H9 (cell line): ENCODE data around the gene ARID1B. TPM values are rescaled to one million over a fixed set of nuclear protein-coding genes. Genes with fewer than 3 reads are reported as not detected.

Source experiments
- DNase-seq: peaks from one replicate; pipeline ENCODE4 v3.0.0-alpha.2; 2017
- H2AFZ ChIP-seq: one replicate; pipeline ENCODE4 v1.6.1; 2013; ENCODE audit warnings: mild to moderate bottlenecking, low read length, control low read depth, moderate library complexity
- H2AK5ac ChIP-seq: 2 replicates; pipeline ENCODE4 v1.6.1; 2013; ENCODE audit warnings: low read length, control low read depth, mixed read lengths; ENCODE audit not compliant: insufficient read length
- H2BK120ac ChIP-seq: one replicate; pipeline ENCODE4 v1.6.1; 2013; ENCODE audit warnings: low read depth, mild to moderate bottlenecking, low read length, control low read depth, inconsistent platforms; ENCODE audit not compliant: poor library complexity, severe bottlenecking
- H2BK12ac ChIP-seq: 2 replicates; pipeline ENCODE4 v1.6.1; 2013; ENCODE audit warnings: low read length, control low read depth, mixed read lengths, low read depth; ENCODE audit not compliant: insufficient read length
- H2BK15ac ChIP-seq: 2 replicates; pipeline ENCODE4 v1.6.1; 2013; ENCODE audit warnings: low read depth, low read length, control low read depth
- H2BK20ac ChIP-seq: one replicate; pipeline ENCODE4 v1.6.1; 2013; ENCODE audit warnings: low read depth, mild to moderate bottlenecking, low read length, control low read depth, inconsistent platforms; ENCODE audit not compliant: poor library complexity, severe bottlenecking
- H2BK5ac ChIP-seq: 2 replicates; pipeline ENCODE4 v1.6.1; 2013; ENCODE audit warnings: low read length, control low read depth, mixed read lengths; ENCODE audit not compliant: insufficient read length
- H3K14ac ChIP-seq: 2 replicates; pipeline ENCODE4 v1.6.1; 2013; ENCODE audit warnings: low read length, control low read depth; ENCODE audit not compliant: insufficient read depth
- H3K18ac ChIP-seq: 2 replicates; pipeline ENCODE4 v1.6.1; 2013; ENCODE audit warnings: low read depth, mild to moderate bottlenecking, mixed read lengths, low read length, control low read depth; ENCODE audit not compliant: insufficient read length
- H3K23ac ChIP-seq: 2 replicates; pipeline ENCODE4 v1.6.1; 2013; ENCODE audit warnings: low read length, control low read depth, mixed read lengths, low read depth; ENCODE audit not compliant: insufficient read length
- H3K23me2 ChIP-seq: 2 replicates; pipeline ENCODE4 v1.6.1; 2013; ENCODE audit warnings: low read depth, mild to moderate bottlenecking, mixed read lengths, low read length, control low read depth; ENCODE audit not compliant: insufficient read length, poor library complexity, severe bottlenecking
- H3K27ac ChIP-seq: 2 replicates; pipeline ENCODE4 v1.5.1; 2013; ENCODE audit warnings: low read length, control low read depth, mixed read lengths, low read depth; ENCODE audit not compliant: insufficient read length
- H3K27me3 ChIP-seq: 2 replicates; pipeline ENCODE4 v1.6.1; 2013; ENCODE audit warnings: low read length, control low read depth, inconsistent platforms; ENCODE audit not compliant: insufficient read depth
- H3K4ac ChIP-seq: 2 replicates; pipeline ENCODE4 v1.6.1; 2013; ENCODE audit warnings: low read depth, mild to moderate bottlenecking, control low read depth, inconsistent platforms, low read length, moderate library complexity
- H3K4me1 ChIP-seq: 2 replicates; pipeline ENCODE4 v1.6.1; 2013; ENCODE audit warnings: low read length, control low read depth, inconsistent platforms; ENCODE audit not compliant: insufficient read depth
- H3K4me2 ChIP-seq: 2 replicates; pipeline ENCODE4 v1.6.1; 2013; ENCODE audit warnings: low read length, control low read depth, mixed read lengths; ENCODE audit not compliant: insufficient read length, insufficient read depth
- H3K56ac ChIP-seq: 2 replicates; pipeline ENCODE4 v1.6.1; 2013; ENCODE audit warnings: low read depth, mild to moderate bottlenecking, mixed read lengths, low read length, control low read depth; ENCODE audit not compliant: insufficient read length
- H3K79me1 ChIP-seq: 2 replicates; pipeline ENCODE4 v1.6.1; 2013; ENCODE audit warnings: low read depth, mild to moderate bottlenecking, moderate library complexity, low read length, control low read depth, inconsistent platforms; ENCODE audit not compliant: insufficient read depth, poor library complexity, severe bottlenecking
- H3K79me2 ChIP-seq: 2 replicates; pipeline ENCODE4 v1.6.1; 2013; ENCODE audit warnings: low read length, control low read depth, inconsistent platforms; ENCODE audit not compliant: insufficient read depth
- H3K9ac ChIP-seq: 2 replicates; pipeline ENCODE4 v1.6.1; 2013; ENCODE audit warnings: low read length, control low read depth, mixed read lengths; ENCODE audit not compliant: insufficient read length; ENCODE audit errors: extremely low read depth
- H3K9me3 ChIP-seq: one replicate; pipeline ENCODE4 v1.6.1; 2013; ENCODE audit warnings: low read depth, low read length, inconsistent platforms; ENCODE audit not compliant: control insufficient read depth
- H3T11ph ChIP-seq: one replicate; pipeline ENCODE4 v1.6.1; 2013; ENCODE audit warnings: mild to moderate bottlenecking, low read length, control low read depth, inconsistent platforms
- H4K20me1 ChIP-seq: one replicate; pipeline ENCODE4 v1.6.1; 2013; ENCODE audit not compliant: control insufficient read depth, insufficient read length, insufficient read depth
- H4K5ac ChIP-seq: 2 replicates; pipeline ENCODE4 v1.6.1; 2013; ENCODE audit warnings: low read depth, mild to moderate bottlenecking, mixed read lengths, low read length, control low read depth; ENCODE audit not compliant: insufficient read length
- H4K8ac ChIP-seq: replicated peaks from 2 replicates; pipeline ENCODE4 v1.6.1; 2013; ENCODE audit warnings: low read length, control low read depth, mixed read lengths, low read depth; ENCODE audit not compliant: insufficient read length
- H4K91ac ChIP-seq: 2 replicates; pipeline ENCODE4 v1.6.1; 2013; ENCODE audit warnings: low read depth, mild to moderate bottlenecking, moderate library complexity, mixed read lengths, low read length, control low read depth; ENCODE audit not compliant: insufficient read length
- H3K27ac Mint-ChIP-seq, 3 experiments: 2 replicates in 2 of 3; 3 replicates in 1 of 3; pipeline ENCODE4 v1.8.0; 2020 to 2021; ENCODE audit warnings: mixed read lengths in 3 of 3, mild to moderate bottlenecking in 1 of 3, moderate library complexity in 1 of 3
- H3K27me3 Mint-ChIP-seq: 2 replicates; pipeline ENCODE4 v1.8.0; 2021; ENCODE audit warnings: low read depth, mild to moderate bottlenecking, moderate library complexity, mixed read lengths
- H3K36me3 Mint-ChIP-seq, 3 experiments: 2 replicates in 2 of 3; 3 replicates in 1 of 3; pipeline ENCODE4 v1.8.0; 2020 to 2021; ENCODE audit warnings: low read depth in 3 of 3, mixed read lengths in 3 of 3; ENCODE audit not compliant: insufficient read depth in 1 of 3
- H3K4me1 Mint-ChIP-seq, 2 experiments: 2 replicates each; pipeline ENCODE4 v1.8.0; 2020; ENCODE audit warnings: mixed read lengths in 2 of 2
- H3K4me3 Mint-ChIP-seq, 2 experiments: 2 replicates in 1 of 2; 3 replicates in 1 of 2; pipeline ENCODE4 v1.8.0; 2020 to 2021; ENCODE audit warnings: mild to moderate bottlenecking in 2 of 2, mixed read lengths in 2 of 2, moderate library complexity in 1 of 2
- H3K9me3 Mint-ChIP-seq, 2 experiments: 2 replicates in 1 of 2; 3 replicates in 1 of 2; pipeline ENCODE4 v1.8.0; 2020; ENCODE audit warnings: mild to moderate bottlenecking in 2 of 2, mixed read lengths in 2 of 2, moderate library complexity in 1 of 2
- CTCF ChIP-seq: fragments of 200-600 bp; sonication (generic); conservative IDR thresholded peaks from 3 replicates; pipeline ENCODE4 v1.8.0; 2021; ENCODE audit warnings: antibody characterized with exemption, mild to moderate bottlenecking
- WGBS: extraction: QIAGEN DNeasy Blood & Tissue Kit; methylation state at CpG from one replicate; pipeline ENCODE4 v1.1.7; 2013; ENCODE audit warnings: missing lambda C conversion rate, low lambda C conversion rate, mixed read lengths; ENCODE audit not compliant: insufficient read length; ENCODE audit errors: extremely low coverage; 5-methylcytosine and 5-hydroxymethylcytosine counted together
- total RNA-seq: library from RNA; stranded (reverse); gene quantifications from 2 replicates; pipeline ENCODE4 v1.2.1, GENCODE V29; 2021

Gene ARID1B
- total RNA-seq, 1 experiment from 2014 or later = 88.2 TPM

- H2AK5ac ChIP-seq = no peak overlapping the region
Measured at GRCh38 chr6:156779206-156780094, 2.3 kb downstream of the ARID1B start.

More at GRCh38 chr6:156779206-156780094, 2.3 kb downstream of the ARID1B start:
- H3K4me3 Mint-ChIP-seq = peak overlapping the region; percentile 86 to 91
- H3K27me3 Mint-ChIP-seq = no peaks in the 10 kb centered on the region
- no peak overlapping the region for H3K27ac ChIP-seq
- peaks cover 20% of the 10 kb centered on the region; the same call in 1 of the 2 replicates for H3K79me2 ChIP-seq
- TF ChIP-seq CTCF = no peak; the same call in 2 of the 3 replicates
- no CpG with 5 or more reads among the region's 108 CpGs for WGBS
- H3K9me3 ChIP-seq = no peaks in the 10 kb centered on the region
- no peak overlapping the region for H4K5ac ChIP-seq
- no peak for DNase-seq
- H3K18ac ChIP-seq = peak overlapping the region; percentile 85
- H3K79me1 ChIP-seq = no peaks in the 10 kb centered on the region
- H3K9me3 Mint-ChIP-seq = no peaks in the 10 kb centered on the region; a peak in 1 of 5 replicates
- H2AFZ ChIP-seq = no peak overlapping the region
- H4K8ac ChIP-seq = no peak overlapping the region
- peak overlapping the region; percentile 81 for H2BK120ac ChIP-seq
- H4K20me1 ChIP-seq = no peaks in the 10 kb centered on the region
- H3K23ac ChIP-seq = no peak overlapping the region
- no peak overlapping the region for H3K4ac ChIP-seq
- peaks cover 2% of the 10 kb centered on the region; the same call in 1 of the 2 replicates for H3K4me1 ChIP-seq
- no peak overlapping the region for H4K91ac ChIP-seq
- no peaks in the 10 kb centered on the region for H3K36me3 Mint-ChIP-seq
- no peak overlapping the region for H3K56ac ChIP-seq
- no peak overlapping the region for H2BK12ac ChIP-seq
- no peak overlapping the region for H3T11ph ChIP-seq
- H3K4me2 ChIP-seq = peak overlapping the region; percentile 97
- peaks cover 15% of the 10 kb centered on the region for H3K23me2 ChIP-seq
- peak overlapping the region; percentile 4 for H2BK5ac ChIP-seq
- peaks cover 55 to 65% of the 10 kb centered on the region in 2 experiments for H3K4me1 Mint-ChIP-seq
- peak overlapping the region; percentile 97 for H3K14ac ChIP-seq
- H3K27ac Mint-ChIP-seq = peak overlapping the region; percentile 52 to 91 (median 89); a peak in 6 of 7 replicates
- H2BK20ac ChIP-seq = no peak overlapping the region
- no peaks in the 10 kb centered on the region for H3K27me3 ChIP-seq
- no peak overlapping the region for H2BK15ac ChIP-seq
- peak overlapping the region; percentile 89 for H3K9ac ChIP-seq
